H1 (cell line): ENCODE measurements around the gene EFHD1. TPM values are rescaled to one million over a fixed set of nuclear protein-coding genes. Genes with fewer than 3 reads are reported as not detected.
"Not testable (repeated sequence)": the region's sequence is repeated elsewhere in the genome, so short reads cannot be mapped to it uniquely, and the experiment has no call there.

Experiments
- CTCF ChIA-PET: fragments of 300-600 bp; sonication (Branson Sonifier 250); formaldehyde crosslinking; loops from one replicate; lab custom pipeline; 2021; ENCODE audit not compliant: partially characterized antibody; lab: Charles Lee
- POLR2A ChIA-PET: fragments of 300-600 bp; sonication (Branson Sonifier 250); formaldehyde crosslinking; loops from one replicate; lab custom pipeline; 2021; ENCODE audit warnings: inconsistent platforms; ENCODE audit not compliant: partially characterized antibody; lab: Charles Lee
- DNase-seq, 2 experiments: peaks; one replicate each; pipeline versions ENCODE4 v3.0.0 to v3.0.0-alpha.2; 2010 to 2022; ENCODE audit warnings: low spot score in 2 of 2, low read depth in 1 of 2, mixed read lengths in 1 of 2
- FAIRE-seq: peaks from 2 replicates; lab custom pipeline; 2011; peaks lifted over from hg19 to GRCh38; lab: Jason Lieb, UNC
- H2AFZ ChIP-seq: 2 replicates; pipeline ENCODE4 v1.8.1; 2012; ENCODE audit warnings: low read length, inconsistent platforms
- H2AK5ac ChIP-seq: 2 replicates; pipeline ENCODE4 v1.6.1; 2013; ENCODE audit warnings: low read depth, low read length
- H2BK120ac ChIP-seq: replicated peaks from 2 replicates; pipeline ENCODE3; 2013; ENCODE audit warnings: low read depth, low read length, inconsistent platforms
- H2BK12ac ChIP-seq: 2 replicates; pipeline ENCODE4 v1.6.1; 2013; ENCODE audit warnings: low read depth, low read length
- H2BK15ac ChIP-seq: 2 replicates; pipeline ENCODE4 v1.6.1; 2013; ENCODE audit warnings: low read length
- H2BK20ac ChIP-seq: 2 replicates; pipeline ENCODE4 v1.6.1; 2013; ENCODE audit warnings: low read length
- H2BK5ac ChIP-seq: 2 replicates; pipeline ENCODE4 v1.6.1; 2013; ENCODE audit warnings: low read depth, low read length
- H3K14ac ChIP-seq: 2 replicates; pipeline ENCODE4 v1.6.1; 2013; ENCODE audit warnings: inconsistent platforms; ENCODE audit not compliant: insufficient read length
- H3K18ac ChIP-seq: 2 replicates; pipeline ENCODE4 v1.6.1; 2013; ENCODE audit warnings: low read length; ENCODE audit errors: extremely low read depth
- H3K23ac ChIP-seq: 2 replicates; pipeline ENCODE4 v1.6.1; 2013; ENCODE audit warnings: inconsistent platforms; ENCODE audit not compliant: insufficient read length
- H3K23me2 ChIP-seq: 2 replicates; pipeline ENCODE4 v1.6.1; 2013; ENCODE audit warnings: low read depth, low read length
- H3K27ac ChIP-seq: 2 replicates; pipeline ENCODE4 v1.6.1; 2011; ENCODE audit warnings: low read depth, low read length, inconsistent platforms
- H3K27me3 ChIP-seq, 4 experiments: replicated peaks in 1 of 4; 1 replicate in 1 of 4; 2 replicates in 3 of 4; pipeline versions ENCODE4 v1.6.1 to v1.8.1; 2011 to 2013; ENCODE audit warnings: low read length in 3 of 4, mild to moderate bottlenecking in 3 of 4, inconsistent platforms in 2 of 4, mixed read lengths in 2 of 4, moderate library complexity in 1 of 4; ENCODE audit not compliant: control insufficient read depth in 3 of 4, insufficient read depth in 3 of 4; ENCODE audit errors: extremely low read depth in 1 of 4
- H3K36me3 ChIP-seq, 4 experiments: 2 replicates each; pipeline versions ENCODE4 v1.6.1 to v1.8.1; 2011 to 2013; ENCODE audit warnings: mild to moderate bottlenecking in 4 of 4, low read length in 3 of 4, moderate library complexity in 2 of 4, control low read depth in 1 of 4, inconsistent platforms in 1 of 4; ENCODE audit not compliant: insufficient read depth in 4 of 4, control insufficient read depth in 2 of 4
- H3K4ac ChIP-seq: replicated peaks from 2 replicates; pipeline ENCODE3; 2013; ENCODE audit warnings: low read length, low read depth, mixed read lengths, inconsistent platforms; ENCODE audit not compliant: insufficient read length
- H3K4me1 ChIP-seq, 4 experiments: replicated peaks in 1 of 4; 1 replicate in 1 of 4; 2 replicates in 3 of 4; pipeline versions ENCODE4 v1.6.1 to v1.8.1; 2011 to 2013; ENCODE audit warnings: low read length in 3 of 4, inconsistent platforms in 2 of 4, mixed read lengths in 1 of 4; ENCODE audit not compliant: insufficient read depth in 4 of 4, control insufficient read depth in 3 of 4
- H3K4me2 ChIP-seq, 2 experiments: 2 replicates each; pipeline versions ENCODE4 v1.6.1 to v1.8.1; 2011 to 2013; ENCODE audit warnings: low read depth in 2 of 2, low read length in 2 of 2, control low read depth in 1 of 2, inconsistent platforms in 1 of 2, mild to moderate bottlenecking in 1 of 2; ENCODE audit not compliant: insufficient read depth in 1 of 2
- H3K4me3 ChIP-seq, 4 experiments: fragments of 200-600, 300-600 bp in 1 of 4; sonication (generic), shearing (Covaris generic), sonication (Bioruptor Twin) in 1 of 4; 2 replicates each; pipeline versions ENCODE4 v1.5.1 to v1.8.1; 2011 to 2016; ENCODE audit warnings: low read length in 4 of 4, low read depth in 3 of 4, control low read depth in 2 of 4, inconsistent platforms in 2 of 4, mild to moderate bottlenecking in 2 of 4, mixed read lengths in 1 of 4, moderate library complexity in 1 of 4; ENCODE audit not compliant: insufficient read depth in 2 of 4; ENCODE audit errors: extremely low read depth in 1 of 4
- H3K56ac ChIP-seq: replicated peaks from 2 replicates; pipeline ENCODE3; 2013; ENCODE audit warnings: low read depth, mild to moderate bottlenecking, mixed read lengths, low read length, inconsistent platforms; ENCODE audit not compliant: insufficient read length
- H3K79me1 ChIP-seq: 2 replicates; pipeline ENCODE4 v1.6.1; 2013; ENCODE audit warnings: low read depth, low read length, control low read depth
- H3K79me2 ChIP-seq, 2 experiments: 2 replicates each; pipeline versions ENCODE4 v1.6.1 to v1.8.1; 2012 to 2013; ENCODE audit warnings: low read length in 2 of 2, mild to moderate bottlenecking in 2 of 2, inconsistent platforms in 1 of 2; ENCODE audit not compliant: insufficient read depth in 2 of 2, control insufficient read depth in 1 of 2
- H3K9ac ChIP-seq, 4 experiments: replicated peaks in 1 of 4; 1 replicate in 1 of 4; 2 replicates in 3 of 4; pipeline versions ENCODE4 v1.6.1 to v1.8.1; 2011 to 2013; ENCODE audit warnings: low read depth in 3 of 4, low read length in 3 of 4, control low read depth in 2 of 4, mild to moderate bottlenecking in 2 of 4, moderate library complexity in 2 of 4, inconsistent platforms in 1 of 4; ENCODE audit errors: extremely low read depth in 1 of 4
- H3K9me3 ChIP-seq, 2 experiments: 2 replicates each; pipeline versions ENCODE4 v1.6.1 to v1.8.1; 2012 to 2013; ENCODE audit warnings: mild to moderate bottlenecking in 2 of 2, moderate library complexity in 2 of 2, control low read depth in 1 of 2, inconsistent platforms in 1 of 2, low read depth in 1 of 2, low read length in 1 of 2, mixed read lengths in 1 of 2; ENCODE audit not compliant: insufficient read depth in 2 of 2
- H4K20me1 ChIP-seq, 2 experiments: replicated peaks in 1 of 2; 2 replicates each; pipeline versions ENCODE3 to v1.8.1; 2011 to 2013; ENCODE audit warnings: inconsistent platforms in 2 of 2, low read length in 2 of 2, mild to moderate bottlenecking in 1 of 2; ENCODE audit not compliant: insufficient read depth in 2 of 2, control insufficient read depth in 1 of 2
- H4K5ac ChIP-seq: 2 replicates; pipeline ENCODE4 v1.6.1; 2013; ENCODE audit warnings: low read length, low read depth, mixed read lengths, inconsistent platforms; ENCODE audit not compliant: insufficient read length
- H4K8ac ChIP-seq: 2 replicates; pipeline ENCODE4 v1.8.0; 2013; ENCODE audit warnings: mild to moderate bottlenecking, moderate library complexity, low read length, inconsistent platforms; ENCODE audit not compliant: insufficient read depth; ENCODE audit errors: extremely low read depth
- H4K91ac ChIP-seq: replicated peaks from 2 replicates; pipeline ENCODE3; 2013; ENCODE audit warnings: low read length, mixed read lengths, inconsistent platforms; ENCODE audit not compliant: insufficient read length
- CEBPB ChIP-seq: IDR thresholded peaks from 2 replicates; pipeline ENCODE4 v1.6.1; 2012; ENCODE audit warnings: low read depth, low read length
- CREB1 ChIP-seq: IDR thresholded peaks from 2 replicates; pipeline ENCODE4 v1.6.1; 2012; ENCODE audit warnings: inconsistent platforms
- KDM4A ChIP-seq: IDR thresholded peaks from one replicate; pipeline ENCODE4 v1.7.1; 2012; ENCODE audit warnings: low read depth, mild to moderate bottlenecking, moderate library complexity, low read length, inconsistent platforms; ENCODE audit not compliant: severe bottlenecking
- SIX5 ChIP-seq: IDR thresholded peaks from 2 replicates; pipeline ENCODE4 v1.6.1; 2011; ENCODE audit warnings: mild to moderate bottlenecking, low read depth, low read length
- WGBS, 2 experiments: shearing (Covaris generic) in 1 of 2; methylation state at CpG; one replicate each; pipeline versions ENCODE4 v1.1.6 to v1.1.7; 2013 to 2015; ENCODE audit warnings: low lambda C conversion rate in 2 of 2, mixed read lengths in 2 of 2, inconsistent platforms in 1 of 2, low coverage in 1 of 2, missing lambda C conversion rate in 1 of 2; ENCODE audit not compliant: insufficient replicate concordance in 2 of 2, insufficient coverage in 1 of 2, insufficient read length in 1 of 2; ENCODE audit errors: extremely low coverage in 1 of 2, missing lambda C conversion rate in 1 of 2; 5-methylcytosine and 5-hydroxymethylcytosine counted together
- polyA plus RNA-seq, 7 experiments: library from polyadenylated mRNA; depleted of rRNA in 3 of 7; stranded (reverse) in 5 of 7; unstranded in 2 of 7; fragments of >200 nt in 5 of 7; fragments of 200-250 nt in 2 of 7; gene quantifications; 1 replicate in 5 of 7; 2 replicates in 1 of 7; 4 replicates in 1 of 7; pipeline versions ENCODE4 v1.2.1 to v1.2.3, GENCODE V29; 2011 to 2013; ENCODE audit warnings: missing spikeins in 2 of 7, mixed read lengths in 2 of 7
- total RNA-seq: library from RNA; stranded (reverse); fragmentation: NEBNext Ultra II Directional; extraction: Animal tissue kit (Norgen Biotek cat#: 25700); gene quantifications from 2 replicates; pipeline ENCODE4 v1.2.1, GENCODE V29; 2021

Gene EFHD1
- total and polyA plus RNA-seq, 2 of the 8 experiments (the other 6 are each of a cell fraction or from before 2014, with no cell fraction given): 3.4 to 4.5 TPM

GRCh38 chr2:232683368-232683767 is 50.0 kb downstream of the EFHD1 start (continued):
- no peak for TF ChIP-seq CEBPB
- no peak for TF ChIP-seq SIX5
- no peak for TF ChIP-seq CREB1
- no peak for TF ChIP-seq KDM4A

- H4K91ac ChIP-seq, H2BK120ac ChIP-seq, H3K23me2 ChIP-seq, H3K79me2 ChIP-seq, H3K9me3 ChIP-seq, H3K56ac ChIP-seq, H3K14ac ChIP-seq, H3K36me3 ChIP-seq, H3K4me3 ChIP-seq, H3K18ac ChIP-seq, H4K20me1 ChIP-seq, DNase-seq, H4K5ac ChIP-seq, POLR2A ChIA-PET, H3K23ac ChIP-seq, H4K8ac ChIP-seq, H2BK5ac ChIP-seq, H3K79me1 ChIP-seq, H3K27ac ChIP-seq, H3K4me2 ChIP-seq, H2AK5ac ChIP-seq, H2BK20ac ChIP-seq, H3K27me3 ChIP-seq, H2AFZ ChIP-seq, H3K9ac ChIP-seq, H2BK15ac ChIP-seq, H3K4me1 ChIP-seq, H3K4ac ChIP-seq, FAIRE-seq, H2BK12ac ChIP-seq: not testable (repeated sequence)
- WGBS, 2 experiments: 84% methylated on average over 6 of the region's 6 CpGs; no CpG with 5 or more reads in 1 of the 2 experiments
- CTCF ChIA-PET: interaction anchor here (1.4 to 6.2 kb wide), 4 partner anchors 10 to 74 kb away, joined by 3 to 37 read pairs (median 7); no protein-coding TSS in a partner anchor
These were observed 52.0 kb downstream of the EFHD1 start for GRCh38 chr2:232685391-232685790.
